Measurements from ENCODE around the gene OLIG2. TPM values are rescaled to one million over a fixed set of nuclear protein-coding genes. Genes with fewer than 3 reads are reported as not detected.

Gene OLIG2
- total RNA-seq, 1 donor from 2014 or later = 21.4 TPM

- Mint-ChIP-seq H3K27me3 (ENCODE audit: unreplicated experiment) (peaks cover 12% of the 10 kb centered on the region), H3K4me1 (ENCODE audit: low read depth, unreplicated experiment) (peaks cover 13% of the 10 kb centered on the region), H3K36me3 (ENCODE audit: unreplicated experiment) (peaks cover 5% of the 10 kb centered on the region), H3K4me3 (ENCODE audit: unreplicated experiment) (no peak overlapping the region), H3K9me3 (ENCODE audit: unreplicated experiment) (peaks cover 3% of the 10 kb centered on the region), H3K27ac (ENCODE audit: unreplicated experiment) (no peak overlapping the region)
- TF ChIP-seq CTCF (IDR thresholded peaks at IDR 0.05; ENCODE audit: partially characterized antibody, unreplicated experiment) = no peak
- DNase-seq = no peak
Measured at GRCh38 chr21:33064623-33065390, 39.1 kb downstream of the OLIG2 start.

GRCh38 chr21:33067043-33067442, 41.3 kb downstream of the OLIG2 start:
- Mint-ChIP-seq H3K4me3 (ENCODE audit: unreplicated experiment) (no peak overlapping the region), H3K9me3 (ENCODE audit: unreplicated experiment) (peaks cover 3% of the 10 kb centered on the region), H3K4me1 (ENCODE audit: low read depth, unreplicated experiment) (peaks cover 18% of the 10 kb centered on the region), H3K27ac (ENCODE audit: unreplicated experiment) (peak overlapping the region; percentile 20), H3K27me3 (ENCODE audit: unreplicated experiment) (peaks cover 12% of the 10 kb centered on the region), H3K36me3 (ENCODE audit: unreplicated experiment) (peaks cover 5% of the 10 kb centered on the region)
- TF ChIP-seq CTCF (IDR thresholded peaks at IDR 0.05; ENCODE audit: partially characterized antibody, unreplicated experiment) = no peak
- DNase-seq = no peak

- DNase-seq = no peak
- no peak overlapping the region for H3K4me3 Mint-ChIP-seq (ENCODE audit: unreplicated experiment)
- H3K27ac Mint-ChIP-seq (ENCODE audit: unreplicated experiment) = no peak overlapping the region
- H3K4me1 Mint-ChIP-seq (ENCODE audit: low read depth, unreplicated experiment) = peaks cover 22% of the 10 kb centered on the region
- TF ChIP-seq CTCF (IDR thresholded peaks at IDR 0.05; ENCODE audit: partially characterized antibody, unreplicated experiment) = no peak
- peaks cover 5% of the 10 kb centered on the region for H3K9me3 Mint-ChIP-seq (ENCODE audit: unreplicated experiment)
- peaks cover 5% of the 10 kb centered on the region for H3K36me3 Mint-ChIP-seq (ENCODE audit: unreplicated experiment)
- peaks cover 14% of the 10 kb centered on the region for H3K27me3 Mint-ChIP-seq (ENCODE audit: unreplicated experiment)
Measured at GRCh38 chr21:33067457-33067856, 41.7 kb downstream of the OLIG2 start.

GRCh38 chr21:33069243-33069642, 43.5 kb downstream of the OLIG2 start:
- Mint-ChIP-seq H3K27ac (ENCODE audit: unreplicated experiment) (no peak overlapping the region), H3K4me3 (ENCODE audit: unreplicated experiment) (peak overlapping the region; percentile 83), H3K36me3 (ENCODE audit: unreplicated experiment) (peaks cover 5% of the 10 kb centered on the region), H3K27me3 (ENCODE audit: unreplicated experiment) (peaks cover 18% of the 10 kb centered on the region), H3K4me1 (ENCODE audit: low read depth, unreplicated experiment) (peaks cover 21% of the 10 kb centered on the region), H3K9me3 (ENCODE audit: unreplicated experiment) (peaks cover 5% of the 10 kb centered on the region)
- no peak for TF ChIP-seq CTCF (IDR thresholded peaks at IDR 0.05; ENCODE audit: partially characterized antibody, unreplicated experiment)
- DNase-seq = no peak

- H3K4me3 Mint-ChIP-seq (ENCODE audit: unreplicated experiment) = peak overlapping the region; percentile 83
- no peak for TF ChIP-seq CTCF (IDR thresholded peaks at IDR 0.05; ENCODE audit: partially characterized antibody, unreplicated experiment)
- peaks cover 18% of the 10 kb centered on the region for H3K27me3 Mint-ChIP-seq (ENCODE audit: unreplicated experiment)
Measured at GRCh38 chr21:33069645-33069993, 43.9 kb downstream of the OLIG2 start.

More at GRCh38 chr21:33069645-33069993, 43.9 kb downstream of the OLIG2 start:
- no peak overlapping the region for H3K27ac Mint-ChIP-seq (ENCODE audit: unreplicated experiment)
- peaks cover 19% of the 10 kb centered on the region for H3K4me1 Mint-ChIP-seq (ENCODE audit: low read depth, unreplicated experiment)
- DNase-seq = no peak
- H3K9me3 Mint-ChIP-seq (ENCODE audit: unreplicated experiment) = peaks cover 5% of the 10 kb centered on the region
- H3K36me3 Mint-ChIP-seq (ENCODE audit: unreplicated experiment) = peaks cover 5% of the 10 kb centered on the region

All from glutamatergic neuron (in vitro differentiated cells).